GM10847 (cell line): ENCODE measurements around the gene GOLPH3.

Source experiments
- POLR2A ChIP-seq: IDR thresholded peaks from 2 replicates; pipeline ENCODE4 v1.6.1; 2011; ENCODE audit not compliant: insufficient read length; ENCODE audit errors: extremely low read depth

Gene GOLPH3

DNA sequence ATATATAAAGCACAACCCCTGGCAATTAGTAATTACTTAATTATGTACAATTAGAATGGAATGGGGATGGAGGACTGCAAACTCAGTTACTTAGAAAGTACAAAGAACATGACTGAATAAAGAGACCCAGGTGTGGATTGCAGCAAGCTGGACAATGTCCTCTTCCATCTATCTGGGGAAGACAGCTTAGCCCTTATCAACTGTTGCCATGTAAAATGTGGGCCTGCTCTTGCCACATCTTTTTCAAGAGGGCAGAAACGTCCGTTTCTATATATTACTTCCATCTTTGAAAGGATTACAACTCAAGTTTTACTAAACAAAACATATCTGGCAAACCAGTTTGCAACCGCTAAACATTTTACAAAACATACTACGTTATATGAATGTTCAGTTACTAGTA is 26.2 kb downstream of the GOLPH3 start:
- no peak for TF ChIP-seq POLR2A

DNA sequence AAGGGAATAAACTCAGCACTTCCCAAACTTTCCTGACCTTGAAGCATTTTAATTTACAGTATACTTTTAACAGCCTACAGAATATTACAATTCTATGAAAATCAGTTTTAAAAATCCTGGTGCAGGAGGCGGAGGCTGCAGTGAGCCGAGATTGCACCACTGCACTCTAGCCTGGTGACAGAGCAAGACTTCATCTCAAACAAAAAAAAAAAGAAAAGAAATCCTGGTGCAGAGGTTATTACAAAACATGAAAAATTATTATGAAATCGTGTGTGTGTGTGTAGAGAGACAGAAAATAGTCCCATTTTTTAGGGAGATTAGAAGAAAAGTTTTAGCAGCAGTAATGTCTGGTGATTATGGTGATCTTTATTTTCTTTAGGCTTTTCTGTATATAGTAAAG is 26.9 kb downstream of the GOLPH3 start:
- no peak for TF ChIP-seq POLR2A

DNA sequence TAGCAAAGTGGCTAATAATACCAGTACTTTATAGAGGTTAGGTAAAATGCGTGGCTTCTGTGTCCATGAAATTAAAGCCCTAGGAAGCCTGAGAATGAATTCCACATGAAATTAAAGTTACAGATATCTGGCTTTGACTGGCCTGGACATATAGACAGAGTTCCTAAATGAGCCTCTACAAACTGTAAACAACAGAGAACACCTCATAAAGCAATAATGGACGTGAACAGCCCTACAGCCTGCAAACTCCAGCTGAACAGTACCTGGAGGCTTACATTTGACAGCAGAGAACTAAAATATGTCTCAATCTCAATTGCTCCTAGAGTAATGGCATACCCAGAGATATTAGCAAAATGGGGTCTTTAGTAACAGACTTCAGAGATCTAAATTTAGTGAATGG is 28.7 kb downstream of the GOLPH3 start:
- no peak for TF ChIP-seq POLR2A

DNA sequence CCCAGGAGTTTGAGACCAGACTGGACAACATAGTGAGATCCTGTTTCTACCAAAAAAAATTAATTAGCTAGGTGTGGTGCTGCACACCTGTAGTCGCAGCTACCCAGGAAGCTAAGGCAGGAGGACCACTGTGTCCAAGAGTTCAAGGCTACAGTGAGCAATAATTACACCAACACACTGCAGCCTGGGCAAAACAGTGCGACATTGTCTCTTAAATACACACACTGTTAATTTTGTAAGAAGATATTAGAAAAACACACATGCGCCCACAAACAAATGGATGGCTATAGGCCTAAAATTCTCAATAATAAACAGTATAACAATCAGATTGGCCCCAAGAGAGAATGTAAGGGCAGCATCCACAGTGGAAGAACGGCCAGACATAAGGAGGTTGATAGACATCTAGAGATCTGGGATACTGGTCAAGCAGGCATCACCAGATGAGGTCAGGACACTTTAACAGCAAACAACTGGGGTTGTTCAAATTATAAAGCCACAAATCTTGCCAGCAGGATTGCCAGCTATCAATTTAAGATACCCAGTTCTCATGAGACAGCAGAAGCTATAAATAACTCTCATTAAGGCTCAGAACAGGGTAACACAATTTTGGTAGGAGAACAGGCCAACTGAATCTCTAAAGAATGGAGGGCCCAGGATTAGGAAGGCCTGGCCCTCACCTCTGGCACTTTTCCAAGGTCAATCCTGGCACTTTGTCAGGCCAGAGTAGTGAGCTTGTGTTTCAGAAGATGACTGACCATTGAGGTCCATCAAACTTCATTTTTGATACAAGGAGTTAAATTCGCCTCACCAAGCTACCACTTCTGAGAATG is 29.5 kb downstream of the GOLPH3 start:
- no peak for TF ChIP-seq POLR2A

DNA sequence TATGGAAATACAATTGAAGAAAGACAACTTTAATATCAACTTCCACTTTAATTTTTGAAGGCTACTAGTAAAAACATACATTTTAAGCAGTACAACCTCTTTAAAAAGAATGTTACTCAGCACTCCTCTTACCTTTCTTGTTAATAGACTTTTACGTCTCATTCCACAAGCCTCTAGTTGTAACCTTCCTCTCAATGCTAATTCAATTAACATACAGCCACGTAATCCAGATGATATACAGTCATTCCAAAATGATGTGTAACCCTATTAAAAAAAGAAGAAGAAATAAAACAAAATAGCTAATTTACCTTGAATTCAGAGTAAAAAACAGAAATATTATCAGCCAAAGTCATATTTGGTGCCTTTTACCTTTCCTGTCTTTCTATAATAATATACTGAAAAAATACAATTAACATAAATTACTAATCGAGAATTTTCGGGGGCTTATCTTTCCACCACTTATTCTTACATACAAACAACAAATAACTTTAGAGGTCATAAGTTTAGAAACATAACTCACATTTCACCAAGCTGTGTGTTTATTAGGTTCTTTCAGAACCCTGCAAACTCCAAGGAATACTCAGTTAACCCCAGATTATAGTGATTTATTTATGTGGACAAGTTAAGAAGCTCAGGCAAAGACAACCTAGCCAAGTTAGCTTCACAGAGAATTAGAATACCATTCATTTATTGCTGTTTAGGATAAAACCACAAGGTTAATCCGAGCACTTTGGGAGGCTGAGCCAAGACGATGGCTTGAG is 30.3 kb downstream of the GOLPH3 start:
- no peak for TF ChIP-seq POLR2A

DNA sequence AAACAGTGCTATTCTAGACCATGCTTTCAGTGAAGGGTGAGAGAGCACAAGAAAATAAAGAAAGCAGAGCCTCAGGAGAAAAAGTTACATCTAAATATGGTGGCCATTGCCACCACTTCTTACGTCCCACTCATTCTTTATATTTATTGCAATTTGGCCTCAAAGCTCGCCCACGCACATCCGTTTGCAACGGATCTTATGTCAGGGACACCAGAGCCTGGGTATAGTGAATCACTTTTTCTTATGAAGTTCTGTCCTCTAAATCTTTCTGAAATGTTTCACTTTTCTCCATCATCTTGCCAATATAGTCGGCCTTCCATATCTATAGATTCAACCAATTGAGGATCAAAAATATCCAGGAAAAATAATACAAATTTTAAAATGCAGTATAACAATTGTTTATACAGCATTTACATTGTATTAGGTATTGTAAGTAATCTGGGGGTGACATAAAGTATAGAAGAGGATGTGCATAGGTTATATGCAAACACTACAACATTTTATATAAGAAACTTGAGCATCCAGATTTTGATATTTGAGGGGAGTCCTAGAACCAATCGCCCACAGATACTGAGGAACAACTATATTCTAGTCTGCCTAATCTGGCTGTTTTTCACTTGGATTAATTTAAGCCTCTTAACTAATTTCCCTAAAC is 35.2 kb downstream of the GOLPH3 start:
- no peak for TF ChIP-seq POLR2A

DNA sequence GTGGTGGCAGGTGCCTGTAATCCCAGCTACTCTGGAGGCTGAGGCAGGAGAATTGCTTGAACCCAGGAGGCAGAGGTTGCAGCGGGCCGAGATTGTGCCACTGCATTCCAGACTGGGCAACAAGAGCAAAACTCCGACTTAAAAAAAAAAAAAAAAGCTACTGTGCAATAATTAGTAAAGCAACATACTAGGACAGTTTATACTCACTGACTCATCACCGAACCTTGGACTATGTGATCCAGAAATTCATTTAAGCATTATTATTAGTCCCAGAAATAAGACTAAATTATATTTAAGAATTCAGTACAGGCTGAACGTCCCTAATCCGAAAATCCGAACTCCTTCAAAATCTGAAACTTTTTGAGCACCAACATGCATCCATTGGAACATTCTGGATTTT is 37.8 kb downstream of the GOLPH3 start:
- TF ChIP-seq POLR2A, result no peak

DNA sequence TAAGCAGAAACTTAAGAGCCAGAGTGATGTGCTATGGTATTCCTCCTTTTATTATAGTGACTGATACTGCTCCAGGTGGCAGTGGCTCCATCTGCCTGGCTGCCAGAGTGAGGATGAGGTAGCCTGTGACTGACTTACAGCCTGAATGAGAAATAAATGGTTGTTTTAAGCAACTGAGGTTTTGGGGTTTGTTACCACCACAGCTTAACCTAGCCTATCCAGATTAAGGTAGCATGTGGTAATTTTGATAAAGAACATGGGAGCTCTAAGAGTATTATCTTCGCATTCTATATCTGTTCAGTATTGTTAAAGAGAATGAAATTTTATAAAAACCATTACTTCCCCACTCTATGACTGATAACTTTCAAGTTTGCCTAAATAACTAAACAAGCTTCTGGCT is 39.0 kb downstream of the GOLPH3 start:
- TF ChIP-seq POLR2A, result no peak

DNA sequence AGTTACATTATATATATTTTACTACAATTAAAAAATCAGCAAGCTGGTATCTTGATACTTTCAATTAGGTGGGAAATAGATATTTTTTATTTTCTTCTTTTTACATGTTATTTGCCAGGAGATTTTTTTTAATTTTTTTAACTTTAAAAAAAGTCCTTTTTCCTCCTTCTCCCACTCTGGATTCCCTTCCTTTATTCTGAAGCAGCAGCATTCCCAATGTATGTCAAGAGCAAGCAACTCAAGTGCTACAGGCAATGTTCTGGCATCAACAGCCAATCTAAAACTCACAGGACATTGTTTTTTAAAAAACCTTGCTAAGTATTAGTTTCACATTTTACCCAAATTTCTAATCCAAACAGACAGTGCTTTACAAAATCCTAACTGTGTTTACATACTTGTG is 41.4 kb downstream of the GOLPH3 start:
- no peak for TF ChIP-seq POLR2A

DNA sequence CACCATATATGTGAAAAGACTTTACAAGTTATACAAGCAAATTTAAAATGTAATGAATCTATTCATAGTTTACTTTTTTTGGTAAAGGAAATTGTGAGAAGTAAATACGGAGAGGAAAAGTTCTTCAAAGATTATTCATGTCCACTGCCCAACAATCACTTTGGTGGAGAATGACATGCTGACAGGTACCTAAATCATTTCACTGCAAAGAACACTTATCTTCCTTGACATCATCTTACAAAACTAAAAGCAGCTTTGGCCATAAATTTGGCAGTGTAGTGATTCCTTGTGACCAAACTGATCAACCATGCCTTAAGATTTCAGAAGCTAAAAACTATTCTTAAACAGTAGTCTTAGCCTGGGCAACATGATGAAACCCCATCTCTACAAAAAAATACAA is 42.5 kb downstream of the GOLPH3 start:
- no peak for TF ChIP-seq POLR2A

DNA sequence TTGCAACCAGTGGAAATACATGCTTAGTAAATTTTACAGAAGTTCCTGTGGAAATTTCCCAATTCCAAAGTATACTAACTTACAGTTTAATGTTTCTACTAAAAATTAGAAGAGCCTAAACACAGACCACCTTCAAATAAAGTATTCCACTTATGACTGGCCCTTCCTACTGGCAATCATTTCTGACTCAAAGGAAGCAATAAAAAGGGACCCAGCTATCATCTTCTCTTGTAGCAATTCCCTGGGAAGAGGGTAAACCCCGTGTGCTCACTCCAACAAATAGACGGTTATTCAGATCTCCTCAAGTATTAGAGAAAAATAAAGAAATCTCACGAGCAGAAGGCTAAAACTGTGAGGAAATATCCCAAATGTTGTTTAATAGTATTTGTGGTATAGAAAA is 43.3 kb downstream of the GOLPH3 start:
- TF ChIP-seq POLR2A, result no peak

DNA sequence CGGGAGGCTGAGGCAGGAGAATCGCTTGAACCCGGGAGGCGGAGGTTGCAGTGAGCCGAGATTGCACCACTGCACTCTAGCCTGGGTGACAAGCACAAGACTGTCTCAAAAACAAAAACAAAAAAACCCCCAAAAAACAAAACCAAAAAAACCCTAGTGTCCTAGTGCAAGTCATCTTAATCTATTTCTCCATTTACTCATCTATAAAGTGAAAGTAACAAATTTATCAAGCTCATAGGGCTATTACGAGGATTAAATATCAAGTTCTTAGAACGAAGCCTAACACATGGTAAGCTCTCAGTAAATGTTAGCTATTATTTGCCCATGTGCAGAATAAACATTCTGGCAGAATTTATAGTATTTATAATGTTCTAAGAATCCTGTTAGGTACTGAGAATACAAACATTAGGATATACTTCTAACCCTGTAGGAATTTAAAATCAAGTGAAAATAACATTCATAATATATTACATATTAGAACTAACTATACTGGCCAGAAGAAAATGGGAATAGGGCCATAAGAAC is 45.0 kb downstream of the GOLPH3 start:
- TF ChIP-seq POLR2A, result no peak

DNA sequence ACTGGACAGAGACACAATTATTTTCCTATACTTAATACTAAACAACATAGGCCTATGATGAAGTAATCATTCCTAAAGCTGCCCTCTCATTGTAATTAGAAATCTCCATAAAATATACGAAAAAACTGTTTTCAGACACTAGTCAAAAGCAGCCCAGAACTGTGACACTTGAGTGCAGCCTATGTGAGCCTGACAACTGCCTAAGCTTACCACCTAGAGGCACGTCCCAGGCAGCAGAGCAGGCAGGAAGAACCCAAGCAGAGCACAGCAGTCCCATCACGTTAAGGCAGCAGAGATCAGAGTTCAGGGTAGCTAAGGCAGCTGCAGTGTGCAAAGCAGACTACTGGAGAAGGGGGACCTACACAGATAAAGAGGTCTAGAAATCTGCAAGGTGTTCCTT is 46.4 kb downstream of the GOLPH3 start:
- TF ChIP-seq POLR2A, result no peak

DNA sequence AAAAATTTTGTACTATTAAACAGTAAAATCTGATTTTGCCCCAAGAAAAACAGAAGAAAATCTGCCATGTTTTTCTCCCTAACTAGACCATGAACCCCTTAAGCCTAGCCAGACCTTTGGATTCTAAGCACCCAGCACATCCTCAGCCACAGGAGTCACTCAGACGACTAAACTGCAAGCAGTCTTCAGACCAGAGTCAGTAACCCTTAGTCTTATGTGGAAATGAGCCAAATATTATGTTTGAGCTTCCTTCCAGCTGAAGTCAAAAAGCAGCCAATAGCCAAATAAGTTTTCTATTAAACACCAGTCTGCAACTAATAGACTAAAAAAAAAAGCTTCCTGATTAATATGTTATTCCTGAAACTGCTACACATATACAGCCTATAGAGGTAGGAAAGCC is 47.4 kb downstream of the GOLPH3 start:
- TF ChIP-seq POLR2A, result no peak

DNA sequence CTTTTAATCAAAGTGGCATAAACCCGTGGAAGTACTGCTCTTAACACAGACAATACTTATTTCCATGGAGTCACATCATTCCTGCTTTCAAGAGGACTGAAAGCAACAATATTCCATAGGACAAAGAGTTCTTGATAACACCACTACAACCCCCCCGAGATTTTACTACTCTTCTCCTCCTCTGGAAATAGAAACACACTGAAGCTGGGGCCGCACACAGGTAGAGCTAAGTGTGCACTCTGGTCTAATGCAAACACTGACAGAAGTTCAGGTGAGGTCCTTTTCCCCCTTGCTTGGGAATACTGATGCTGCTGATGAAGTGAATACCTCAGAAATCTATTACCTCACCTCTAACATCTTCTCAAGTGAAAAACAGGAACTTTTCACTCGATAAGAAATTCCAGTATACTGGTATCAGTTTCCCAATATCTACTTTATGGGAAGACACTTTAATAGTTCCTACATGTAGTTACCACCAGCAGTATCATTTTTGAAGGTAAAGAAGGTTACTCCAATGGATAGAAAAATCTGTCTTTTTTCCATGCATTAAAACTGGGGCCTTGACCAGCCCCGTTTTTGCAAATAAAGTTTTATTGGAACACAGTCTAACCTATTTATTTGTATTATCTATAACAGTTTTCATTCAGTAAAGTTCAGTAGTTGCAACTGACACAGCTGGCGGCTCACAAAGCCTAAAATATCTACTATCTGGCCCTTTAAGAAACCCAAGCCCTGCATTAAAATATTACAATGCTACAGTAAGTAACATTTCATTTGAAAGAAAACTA is 50.0 kb downstream of the GOLPH3 start:
- no peak for TF ChIP-seq POLR2A
